Esophagus squamous epithelium (tissue), 4 donors: Measurements from ENCODE around the gene COL7A1.

Source experiments
- CTCF ChIP-seq, 6 experiments: fragments of 450-650 bp in 4 of 6; fragments of 200-600 bp in 2 of 6; sonication (generic) in 2 of 6; IDR thresholded peaks; one replicate each; pipeline ENCODE4 v1.5.1; 2016 to 2019; ENCODE audit warnings: antibody characterized with exemption in 6 of 6, mild to moderate bottlenecking in 4 of 6, moderate library complexity in 4 of 6
- POLR2A ChIP-seq, 4 donors: fragments of 450-650 bp; IDR thresholded peaks; one replicate each; pipeline ENCODE4 v1.6.1; 2017; ENCODE audit warnings: antibody characterized with exemption in 4 of 4, mild to moderate bottlenecking in 4 of 4, moderate library complexity in 3 of 4

GRCh38 chr3:48641396-48641795 is 46.3 kb upstream of the COL7A1 start:
- TF ChIP-seq CTCF (IDR thresholded peaks at IDR 0.05) = no peak
- no peak for TF ChIP-seq POLR2A (IDR thresholded peaks at IDR 0.05)
